NCI-H510A (cell line): ENCODE measurements around the gene POU2F2.

ENCODE experiments used
- DNase-seq: peaks from one replicate; lab custom pipeline; 2025; lab: John Stamatoyannopoulos, UW

The POU2F2 gene

DNA sequence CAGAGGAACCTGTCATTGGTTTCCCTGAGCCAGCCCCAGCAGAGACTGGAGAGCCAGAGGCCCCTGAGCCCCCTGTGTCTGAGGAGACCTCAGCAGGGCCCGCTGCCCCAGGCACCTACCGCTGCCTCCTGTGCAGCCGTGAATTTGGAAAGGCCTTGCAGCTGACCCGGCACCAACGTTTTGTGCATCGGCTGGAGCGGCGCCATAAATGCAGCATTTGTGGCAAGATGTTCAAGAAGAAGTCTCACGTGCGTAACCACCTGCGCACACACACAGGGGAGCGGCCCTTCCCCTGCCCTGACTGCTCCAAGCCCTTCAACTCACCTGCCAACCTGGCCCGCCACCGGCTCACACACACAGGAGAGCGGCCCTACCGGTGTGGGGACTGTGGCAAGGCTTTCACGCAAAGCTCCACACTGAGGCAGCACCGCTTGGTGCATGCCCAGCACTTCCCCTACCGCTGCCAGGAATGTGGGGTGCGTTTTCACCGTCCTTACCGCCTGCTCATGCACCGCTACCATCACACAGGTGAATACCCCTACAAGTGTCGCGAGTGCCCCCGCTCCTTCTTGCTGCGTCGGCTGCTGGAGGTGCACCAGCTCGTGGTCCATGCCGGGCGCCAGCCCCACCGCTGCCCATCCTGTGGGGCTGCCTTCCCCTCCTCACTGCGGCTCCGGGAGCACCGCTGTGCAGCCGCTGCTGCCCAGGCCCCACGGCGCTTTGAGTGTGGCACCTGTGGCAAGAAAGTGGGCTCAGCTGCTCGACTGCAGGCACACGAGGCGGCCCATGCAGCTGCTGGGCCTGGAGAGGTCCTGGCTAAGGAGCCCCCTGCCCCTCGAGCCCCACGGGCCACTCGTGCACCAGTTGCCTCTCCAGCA lies 52.1 kb downstream of the POU2F2 start:
- no peak for DNase-seq

DNA sequence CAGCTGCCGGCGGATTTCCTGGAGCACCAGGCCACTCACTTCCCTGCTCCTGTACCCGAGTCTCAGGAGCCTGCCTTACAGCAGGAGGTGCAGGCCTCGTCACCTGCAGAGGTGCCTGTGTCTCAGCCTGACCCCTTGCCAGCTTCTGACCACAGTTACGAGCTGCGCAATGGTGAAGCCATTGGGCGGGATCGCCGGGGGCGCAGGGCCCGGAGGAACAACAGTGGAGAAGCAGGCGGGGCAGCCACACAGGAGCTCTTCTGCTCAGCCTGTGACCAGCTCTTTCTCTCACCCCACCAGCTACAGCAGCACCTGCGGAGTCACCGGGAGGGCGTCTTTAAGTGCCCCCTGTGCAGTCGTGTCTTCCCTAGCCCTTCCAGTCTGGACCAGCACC lies 53.0 kb downstream of the POU2F2 start:
- DNase-seq = no peak

GRCh38 chr19:42078538-42079275 lies 53.5 kb downstream of the POU2F2 start:
- no peak for DNase-seq

- DNase-seq = no peak
Observed at GRCh38 chr19:42078058-42078457, 54.2 kb downstream of the POU2F2 start.

- no peak for DNase-seq
Observed at GRCh38 chr19:42076380-42076944, 55.8 kb downstream of the POU2F2 start.

GRCh38 chr19:42075616-42076379 lies 56.4 kb downstream of the POU2F2 start, which contains the start of gene ZNF574:
Gene ZNF574 (plus strand): TSS chr19:42076166. CDS start chr19:42078607, 2,441 bp downstream.
- DNase-seq = peak; percentile 99

DNA sequence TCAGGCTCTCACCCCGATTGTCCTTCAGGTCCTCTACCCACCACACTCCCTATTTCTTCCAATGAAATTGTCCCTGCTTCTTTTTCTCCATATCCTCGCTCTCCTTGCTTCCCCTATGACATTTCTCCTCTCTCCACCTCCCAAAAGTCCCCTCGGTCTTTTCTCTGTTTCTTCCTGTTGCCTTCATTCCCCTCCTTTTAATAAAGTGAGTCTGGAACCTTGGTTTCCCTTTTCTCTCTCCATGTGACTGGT lies 57.0 kb downstream of the POU2F2 start:
- no peak for DNase-seq

- no peak for DNase-seq
Observed at GRCh38 chr19:42074513-42075363, 57.5 kb downstream of the POU2F2 start.

DNA sequence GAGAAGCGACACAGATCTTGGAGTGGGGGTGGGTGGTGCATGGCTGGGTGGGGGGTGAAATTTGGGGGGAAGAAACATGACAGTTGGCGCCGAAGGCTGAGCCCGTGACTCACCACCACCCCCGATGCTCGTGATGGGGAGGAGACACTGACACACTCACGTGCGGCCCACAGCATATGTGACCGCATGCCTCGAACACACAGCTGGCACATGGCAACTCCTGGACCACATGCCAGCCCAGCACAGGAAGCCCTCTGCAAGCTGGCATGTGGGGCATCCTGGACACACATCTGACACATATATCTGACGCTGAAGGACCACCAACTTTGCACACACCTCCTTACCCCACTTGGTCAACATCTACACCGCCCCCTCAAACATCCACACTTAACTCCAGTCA lies 61.0 kb downstream of the POU2F2 start:
- no peak for DNase-seq

DNA sequence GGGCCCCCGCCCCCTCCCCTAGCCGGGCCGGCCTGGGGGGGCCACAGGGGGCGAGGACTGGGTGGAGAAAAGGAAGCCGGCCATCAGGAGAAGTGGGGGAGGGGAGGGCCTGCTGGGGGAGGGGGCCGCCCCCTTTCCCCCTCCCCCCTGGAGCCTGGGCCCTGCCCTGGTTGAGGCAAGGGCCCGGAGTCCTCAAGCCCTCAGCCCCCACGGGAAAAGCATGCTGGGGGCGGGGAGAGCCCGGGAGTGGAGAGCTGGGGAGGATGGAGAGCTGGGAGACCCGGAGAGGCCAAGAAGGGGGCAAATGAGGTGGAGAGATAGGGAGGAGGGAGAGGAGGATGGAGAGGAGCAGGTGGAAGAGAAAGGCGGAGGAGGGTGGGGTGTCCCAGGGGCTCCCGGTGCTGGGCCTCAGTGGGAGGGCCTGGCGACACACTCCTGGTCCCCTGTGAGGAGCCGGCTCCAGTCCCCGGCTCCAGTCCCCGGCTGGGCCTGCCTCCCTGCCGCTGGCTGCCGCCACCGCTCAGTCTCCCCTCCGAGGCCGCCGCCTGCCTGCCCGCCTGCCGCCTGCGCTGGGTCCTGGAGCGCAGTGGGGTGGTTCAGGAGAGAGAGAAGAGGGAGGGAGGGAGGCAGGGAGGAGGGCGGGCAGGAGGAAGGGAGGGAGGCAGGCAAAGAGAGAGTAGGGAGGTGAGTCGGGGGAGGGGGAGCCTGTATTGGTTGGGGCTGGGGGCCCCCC lies 62.5 kb downstream of the POU2F2 start, which contains the start of gene GRIK5:
Gene GRIK5, minus strand, starts transcription at position 588 of the 733 bp plus-strand sequence. CDS start 4,436 bp downstream, outside the sequence.
- DNase-seq = peak; percentile 51

- DNase-seq = no peak
Observed at GRCh38 chr19:42068756-42069571, 63.3 kb downstream of the POU2F2 start.

GRCh38 chr19:42068361-42068755 lies 63.9 kb downstream of the POU2F2 start:
- no peak for DNase-seq

- DNase-seq = no peak
Observed at GRCh38 chr19:42067315-42067888, 64.8 kb downstream of the POU2F2 start.

GRCh38 chr19:42066075-42066754 lies 66.0 kb downstream of the POU2F2 start:
- peak; percentile 66 for DNase-seq

GRCh38 chr19:42065511-42065910 lies 66.7 kb downstream of the POU2F2 start:
- no peak for DNase-seq

GRCh38 chr19:42065051-42065450 lies 67.2 kb downstream of the POU2F2 start:
- no peak for DNase-seq

GRCh38 chr19:42064432-42064831 lies 67.8 kb downstream of the POU2F2 start:
- no peak for DNase-seq

DNA sequence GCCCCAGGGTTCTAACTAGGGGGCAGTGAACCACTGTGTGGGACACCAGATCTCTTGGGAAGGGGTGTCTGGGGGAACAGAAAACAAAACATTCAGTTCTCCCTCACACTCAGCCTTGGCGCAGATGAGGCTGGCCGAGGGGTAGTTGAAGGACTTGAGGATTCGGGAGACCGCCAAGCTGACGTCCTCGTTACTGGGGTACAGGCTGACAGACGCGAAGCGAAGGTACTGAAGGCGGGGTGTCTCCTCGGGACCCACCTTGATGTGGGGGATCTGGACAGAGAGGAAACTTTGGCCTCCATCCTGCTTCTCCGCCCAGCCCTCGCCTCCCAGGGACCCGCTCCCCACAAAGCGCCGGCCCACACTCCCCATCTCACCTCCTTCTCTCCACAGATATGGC lies 69.9 kb downstream of the POU2F2 start:
- DNase-seq = no peak

DNA sequence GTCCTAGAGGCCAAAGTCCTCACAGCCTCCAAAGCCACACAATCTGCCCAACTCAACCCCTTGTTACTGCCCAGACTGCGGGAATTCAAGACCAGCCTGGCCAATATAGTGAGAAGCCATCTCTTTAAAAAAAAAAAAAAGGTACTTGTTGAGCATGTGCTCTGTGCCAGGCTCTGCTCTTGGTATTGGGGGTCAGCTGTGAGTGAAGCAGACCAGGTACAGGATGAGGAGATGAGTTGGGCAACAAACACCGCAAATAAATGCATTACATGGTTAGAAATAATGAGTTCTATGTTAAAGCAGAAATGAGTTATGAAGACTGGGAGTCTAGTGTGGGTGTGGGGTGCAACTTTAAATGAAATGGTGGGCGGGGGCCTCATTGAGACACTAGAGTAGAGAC lies 72.1 kb downstream of the POU2F2 start:
- no peak for DNase-seq
